ENCODE measurements around the gene VILL. TPM values are rescaled to one million over a fixed set of nuclear protein-coding genes. Genes with fewer than 3 reads are reported as not detected.

Gene VILL
- total RNA-seq, 2 experiments from 2014 or later, result 14.6 to 15.1 TPM

- Mint-ChIP-seq H3K27ac (peak overlapping the region; percentile 58), H3K9me3 (ENCODE audit: insufficient read depth) (no peaks in the 10 kb centered on the region), H3K27me3 (ENCODE audit: low read depth) (peaks cover 19% of the 10 kb centered on the region), H3K4me3 (no peak overlapping the region), H3K4me1 (ENCODE audit: low read depth) (peaks cover 44% of the 10 kb centered on the region), H3K36me3 (ENCODE audit: low read depth) (peaks cover 6% of the 10 kb centered on the region)
- DNase-seq (no peak), ATAC-seq (no peak)
- ChIA-PET POLR2A (no interaction called here), CTCF (no interaction called here)
These were observed 45.7 kb downstream of the VILL start for GRCh38 chr3:38036286-38036685.

- peak overlapping the region; percentile 58 for H3K27ac Mint-ChIP-seq
- peaks cover 41% of the 10 kb centered on the region for H3K4me1 Mint-ChIP-seq (ENCODE audit: low read depth)
- CTCF ChIA-PET, result no interaction called here
- DNase-seq, result no peak
- no peak for ATAC-seq
- no peaks in the 10 kb centered on the region for H3K9me3 Mint-ChIP-seq (ENCODE audit: insufficient read depth)
- H3K27me3 Mint-ChIP-seq (ENCODE audit: low read depth), result peaks cover 14% of the 10 kb centered on the region
- H3K36me3 Mint-ChIP-seq (ENCODE audit: low read depth), result peaks cover 6% of the 10 kb centered on the region
- no peak overlapping the region for H3K4me3 Mint-ChIP-seq
- POLR2A ChIA-PET, result no interaction called here
These were observed 46.3 kb downstream of the VILL start for GRCh38 chr3:38036906-38037305.

- POLR2A ChIA-PET, result interaction anchor here (1.0 to 2.7 kb wide), 5 partner anchors 9 to 458 kb away, joined by 3 to 13 read pairs (median 6); partner anchors contain the start of genes EXOG, MYD88, OXSR1 and PLCD1
- Mint-ChIP-seq H3K27me3 (ENCODE audit: low read depth) (peaks cover 11% of the 10 kb centered on the region), H3K36me3 (ENCODE audit: low read depth) (peaks cover 6% of the 10 kb centered on the region), H3K27ac (peak overlapping the region; percentile 96), H3K9me3 (ENCODE audit: insufficient read depth) (no peaks in the 10 kb centered on the region), H3K4me1 (ENCODE audit: low read depth) (peaks cover 38% of the 10 kb centered on the region), H3K4me3 (peak overlapping the region; percentile 80)
- CTCF ChIA-PET, result interaction anchor here (0.7 to 2.4 kb wide), 11 partner anchors 8 to 482 kb away, joined by 3 to 12 read pairs (median 6); partner anchors contain the start of genes ACAA1, EXOG and PLCD1
- ATAC-seq (peak; percentile 64), DNase-seq (peak; percentile 52)
These were observed 47.9 kb downstream of the VILL start for GRCh38 chr3:38038447-38038911.

GRCh38 chr3:38039101-38039898 is 48.7 kb downstream of the VILL start, which contains the start of gene DLEC1:
TSS of gene DLEC1 (plus strand) at chr3:38039208. CDS start at chr3:38039226, 18 bp downstream.
- Mint-ChIP-seq H3K4me3 (peak within 1 kb of the TSS; percentile 80), H3K27me3 (ENCODE audit: low read depth) (peaks cover 8% of the 10 kb centered on the region)
- POLR2A ChIA-PET, result interaction anchor here (1.0 to 2.7 kb wide), 5 partner anchors 10 to 457 kb away, joined by 3 to 13 read pairs (median 6); partner anchors contain the start of genes EXOG, MYD88, OXSR1 and PLCD1

GRCh38 chr3:38039899-38040261 is 49.3 kb downstream of the VILL start:
- DNase-seq, result peak; percentile 61
- Mint-ChIP-seq H3K36me3 (ENCODE audit: low read depth) (peaks cover 6% of the 10 kb centered on the region), H3K27ac (peak overlapping the region; percentile 96), H3K9me3 (ENCODE audit: insufficient read depth) (no peaks in the 10 kb centered on the region), H3K4me1 (ENCODE audit: low read depth) (peaks cover 38% of the 10 kb centered on the region), H3K27me3 (ENCODE audit: low read depth) (peaks cover 4% of the 10 kb centered on the region), H3K4me3 (peak overlapping the region; percentile 80)
- CTCF ChIA-PET, result interaction anchor here (1.3 to 2.4 kb wide), 7 partner anchors 10 to 185 kb away, joined by 3 to 12 read pairs (median 8); partner anchors contain the start of gene PLCD1
- peak; percentile 45 for ATAC-seq
- POLR2A ChIA-PET, result interaction anchor here (1.5 to 2.7 kb wide), 2 partner anchors 10 to 125 kb away, joined by 6 to 13 read pairs; partner anchors contain the start of genes OXSR1 and PLCD1

More at GRCh38 chr3:38039101-38039898, 48.7 kb downstream of the VILL start, which contains the start of gene DLEC1:
- ATAC-seq, result peak; percentile 78
- H3K36me3 Mint-ChIP-seq (ENCODE audit: low read depth), result peaks cover 6% of the 10 kb centered on the region
- H3K9me3 Mint-ChIP-seq (ENCODE audit: insufficient read depth), result no peaks in the 10 kb centered on the region
- peak within 1 kb of the TSS; percentile 96 for H3K27ac Mint-ChIP-seq
- peaks cover 38% of the 10 kb centered on the region for H3K4me1 Mint-ChIP-seq (ENCODE audit: low read depth)
- CTCF ChIA-PET, result interaction anchor here (0.7 to 2.4 kb wide), 12 partner anchors 9 to 482 kb away, joined by 3 to 12 read pairs (median 5); partner anchors contain the start of genes ACAA1, EXOG and PLCD1
- peak; percentile 95 for DNase-seq

- peaks cover 6% of the 10 kb centered on the region for H3K36me3 Mint-ChIP-seq (ENCODE audit: low read depth)
- ChIA-PET CTCF (interaction anchor here (1.4 to 2.4 kb wide), 4 partner anchors 35 to 185 kb away, joined by 3 to 12 read pairs (median 9); no protein-coding TSS in a partner anchor), POLR2A (interaction anchor here (2.7 kb wide), 1 partner anchor 125 kb away, joined by 13 read pairs; the partner anchor contains the start of gene OXSR1)
- H3K27ac Mint-ChIP-seq, result peak overlapping the region; percentile 96
- ATAC-seq (no peak), DNase-seq (no peak)
- H3K9me3 Mint-ChIP-seq (ENCODE audit: insufficient read depth), result no peaks in the 10 kb centered on the region
- H3K27me3 Mint-ChIP-seq (ENCODE audit: low read depth), result peaks cover 4% of the 10 kb centered on the region
- peaks cover 38% of the 10 kb centered on the region for H3K4me1 Mint-ChIP-seq (ENCODE audit: low read depth)
- H3K4me3 Mint-ChIP-seq, result peak overlapping the region; percentile 80
These were observed 49.8 kb downstream of the VILL start for GRCh38 chr3:38040401-38040800.

- Mint-ChIP-seq H3K4me3 (no peak overlapping the region), H3K36me3 (ENCODE audit: low read depth) (no peaks in the 10 kb centered on the region), H3K4me1 (ENCODE audit: low read depth) (peaks cover 20% of the 10 kb centered on the region), H3K27ac (no peak overlapping the region), H3K9me3 (ENCODE audit: insufficient read depth) (no peaks in the 10 kb centered on the region), H3K27me3 (ENCODE audit: low read depth) (peaks cover 14% of the 10 kb centered on the region)
- ChIA-PET CTCF (no interaction called here), POLR2A (no interaction called here)
- DNase-seq (no peak), ATAC-seq (no peak)
These were observed 52.9 kb downstream of the VILL start for GRCh38 chr3:38043486-38043885.

- Mint-ChIP-seq H3K27me3 (ENCODE audit: low read depth) (peaks cover 14% of the 10 kb centered on the region), H3K4me3 (no peak overlapping the region), H3K27ac (no peak overlapping the region), H3K36me3 (ENCODE audit: low read depth) (no peaks in the 10 kb centered on the region), H3K4me1 (ENCODE audit: low read depth) (no peaks in the 10 kb centered on the region), H3K9me3 (ENCODE audit: insufficient read depth) (no peaks in the 10 kb centered on the region)
- ATAC-seq, result no peak
- POLR2A ChIA-PET, result no interaction called here
- CTCF ChIA-PET, result no interaction called here
- DNase-seq, result no peak
These were observed 55.4 kb downstream of the VILL start for GRCh38 chr3:38046027-38046426.

GRCh38 chr3:38046821-38047220 is 56.2 kb downstream of the VILL start:
- DNase-seq (no peak), ATAC-seq (no peak)
- Mint-ChIP-seq H3K4me3 (no peak overlapping the region), H3K36me3 (ENCODE audit: low read depth) (no peaks in the 10 kb centered on the region), H3K27ac (no peak overlapping the region), H3K9me3 (ENCODE audit: insufficient read depth) (no peaks in the 10 kb centered on the region), H3K27me3 (ENCODE audit: low read depth) (peaks cover 14% of the 10 kb centered on the region), H3K4me1 (ENCODE audit: low read depth) (no peaks in the 10 kb centered on the region)
- ChIA-PET POLR2A (no interaction called here), CTCF (no interaction called here)

GRCh38 chr3:38047896-38048295 is 57.3 kb downstream of the VILL start:
- H3K27ac Mint-ChIP-seq, result no peak overlapping the region
- POLR2A ChIA-PET, result no interaction called here
- H3K36me3 Mint-ChIP-seq (ENCODE audit: low read depth), result no peaks in the 10 kb centered on the region
- DNase-seq (no peak), ATAC-seq (no peak)
- no peaks in the 10 kb centered on the region for H3K4me1 Mint-ChIP-seq (ENCODE audit: low read depth)
- no peaks in the 10 kb centered on the region for H3K9me3 Mint-ChIP-seq (ENCODE audit: insufficient read depth)
- H3K4me3 Mint-ChIP-seq, result no peak overlapping the region
- CTCF ChIA-PET, result no interaction called here
- peaks cover 11% of the 10 kb centered on the region for H3K27me3 Mint-ChIP-seq (ENCODE audit: low read depth)

- H3K9me3 Mint-ChIP-seq (ENCODE audit: insufficient read depth), result no peaks in the 10 kb centered on the region
- no peak for DNase-seq
- H3K4me3 Mint-ChIP-seq, result no peak overlapping the region
- POLR2A ChIA-PET, result no interaction called here
- CTCF ChIA-PET, result no interaction called here
- no peak for ATAC-seq
- H3K36me3 Mint-ChIP-seq (ENCODE audit: low read depth), result no peaks in the 10 kb centered on the region
- peaks cover 10% of the 10 kb centered on the region for H3K27me3 Mint-ChIP-seq (ENCODE audit: low read depth)
- peaks cover 4% of the 10 kb centered on the region for H3K4me1 Mint-ChIP-seq (ENCODE audit: low read depth)
- H3K27ac Mint-ChIP-seq, result no peak overlapping the region
These were observed 59.0 kb downstream of the VILL start for GRCh38 chr3:38049358-38050126.

Data from activated CD8-positive, alpha-beta T cell treated with anti-CD3 and anti-CD28 coated beads, Interleukin-2, amount 10 ng/mL, durations not matched to agents 7 days and 5 days (primary cell).